T47D (cell line): ENCODE measurements around the gene TP53I11.

Experiments
- DNase-seq, 2 experiments: peaks; one replicate each; pipeline versions ENCODE4 v3.0.0 to v3.0.0-alpha.2; 2011 to 2012; ENCODE audit warnings: low read depth in 1 of 2, low spot score in 1 of 2
- JUND ChIP-seq: IDR thresholded peaks from 2 replicates; pipeline ENCODE4 v1.6.1; 2012; ENCODE audit warnings: low read depth
- in situ Hi-C: cut with HindIII; loops from 2 replicates; pipeline ENCODE4 v1.10.0; 2016; ENCODE audit warnings: low sequenced_read_pairs, low pct_unique_long_range_greater_than_20kb

TP53I11 gene

GRCh38 chr11:44960200-44960845 is 9.6 kb upstream of the TP53I11 start:
- DNase-seq = no peak
- TF ChIP-seq JUND = no peak
- in situ Hi-C loops = no loop called here

GRCh38 chr11:44959064-44959463 is 8.4 kb upstream of the TP53I11 start:
- TF ChIP-seq JUND = no peak
- DNase-seq = no peak

GRCh38 chr11:44957776-44958564 is 7.3 kb upstream of the TP53I11 start:
- DNase-seq = no peak
- in situ Hi-C loops = no loop called here

More at GRCh38 chr11:44959064-44959463, 8.4 kb upstream of the TP53I11 start:
- in situ Hi-C loops = no loop called here

GRCh38 chr11:44957040-44957515 is 6.4 kb upstream of the TP53I11 start:
- in situ Hi-C loops = no loop called here
- no peak for TF ChIP-seq JUND
- DNase-seq = no peak

More at GRCh38 chr11:44957776-44958564, 7.3 kb upstream of the TP53I11 start:
- no peak for TF ChIP-seq JUND

- no peak for TF ChIP-seq JUND
- DNase-seq = no peak
- in situ Hi-C loops = no loop called here
These were observed 4.5 kb upstream of the TP53I11 start for GRCh38 chr11:44955015-44955738.

- in situ Hi-C loops = no loop called here
- no peak for DNase-seq
- TF ChIP-seq JUND = no peak
These were observed 3.6 kb upstream of the TP53I11 start for GRCh38 chr11:44954051-44954906.

GRCh38 chr11:44952500-44953260 is 2.0 kb upstream of the TP53I11 start:
- TF ChIP-seq JUND = no peak
- in situ Hi-C loops = no loop called here

GRCh38 chr11:44952082-44952481 is 1.4 kb upstream of the TP53I11 start:
- in situ Hi-C loops = no loop called here
- TF ChIP-seq JUND = no peak
- peak in 1 of 2 experiments; percentile 49 for DNase-seq

More at GRCh38 chr11:44952500-44953260, 2.0 kb upstream of the TP53I11 start:
- DNase-seq = no peak

GRCh38 chr11:44950031-44950624 is 555 bp downstream of the TP53I11 start:
- DNase-seq = no peak

GRCh38 chr11:44949160-44950030 is 1.3 kb downstream of the TP53I11 start:
- peak in 1 of 2 experiments; percentile 56 for DNase-seq
- no peak for TF ChIP-seq JUND
- in situ Hi-C loops = no loop called here

More at GRCh38 chr11:44950031-44950624, 555 bp downstream of the TP53I11 start:
- in situ Hi-C loops = no loop called here
- TF ChIP-seq JUND = no peak
